RWPE2 (cell line): ENCODE measurements around the gene ADK.

ENCODE experiments used
- ATAC-seq: fragments of 200-7000 bp; cut with Tn5 transposase; 3 replicates; pipeline ENCODE4 v1.9.1; 2021; ENCODE audit warnings: low read depth
- DNase-seq: peaks from one replicate; pipeline ENCODE4 v3.0.0-alpha.2; 2020; ENCODE audit warnings: low spot score
- H3K27ac ChIP-seq: fragments of 450-650 bp; 2 replicates; pipeline ENCODE4 v1.5.1; 2017; ENCODE audit warnings: mild to moderate bottlenecking; ENCODE audit not compliant: poor library complexity, severe bottlenecking
- H3K27me3 ChIP-seq: fragments of 250-450 bp; sonication (Bioruptor Pico); 2 replicates; pipeline ENCODE4 v1.5.1; 2021; ENCODE audit warnings: mild to moderate bottlenecking, moderate library complexity; ENCODE audit not compliant: insufficient read depth, poor library complexity, severe bottlenecking
- H3K36me3 ChIP-seq: fragments of 250-450 bp; sonication (Bioruptor Pico); 2 replicates; pipeline ENCODE4 v1.5.1; 2020; ENCODE audit warnings: low read depth, mild to moderate bottlenecking, moderate library complexity
- H3K4me1 ChIP-seq: fragments of 250-450 bp; sonication (Bioruptor Pico); 2 replicates; pipeline ENCODE4 v1.5.1; 2021; ENCODE audit warnings: mild to moderate bottlenecking, moderate library complexity; ENCODE audit not compliant: insufficient read depth, poor library complexity, severe bottlenecking
- H3K4me3 ChIP-seq: fragments of 250-450 bp; sonication (Bioruptor Pico); 2 replicates; pipeline ENCODE4 v1.5.1; 2021; ENCODE audit warnings: mild to moderate bottlenecking, moderate library complexity; ENCODE audit not compliant: severe bottlenecking
- H3K9me3 ChIP-seq: fragments of 250-450 bp; sonication (Bioruptor Pico); 2 replicates; pipeline ENCODE4 v1.5.1; 2021; ENCODE audit warnings: mild to moderate bottlenecking, moderate library complexity; ENCODE audit not compliant: severe bottlenecking
- CTCF ChIP-seq: fragments of 450-650 bp; IDR thresholded peaks from one replicate; pipeline ENCODE4 v1.5.1; 2017; ENCODE audit warnings: mild to moderate bottlenecking, moderate library complexity; ENCODE audit not compliant: poor library complexity, severe bottlenecking

ADK gene

GRCh38 chr10:74335501-74335900 is 184.5 kb downstream of the ADK start:
- H3K36me3 ChIP-seq = peaks cover 15% of the 10 kb centered on the region
- no peaks in the 10 kb centered on the region for H3K9me3 ChIP-seq
- no peak for ATAC-seq
- H3K4me1 ChIP-seq = peaks cover 17% of the 10 kb centered on the region
- no peaks in the 10 kb centered on the region for H3K27me3 ChIP-seq
- no peak overlapping the region for H3K4me3 ChIP-seq
- H3K27ac ChIP-seq = peak overlapping the region; percentile 56
- TF ChIP-seq CTCF = no peak
- no peak for DNase-seq

GRCh38 chr10:74337330-74338016 is 186.5 kb downstream of the ADK start:
- Histone ChIP-seq H3K4me1 (peaks cover 17% of the 10 kb centered on the region), H3K27ac (peak overlapping the region; percentile 56), H3K4me3 (no peak overlapping the region), H3K9me3 (peaks cover 4% of the 10 kb centered on the region), H3K27me3 (no peaks in the 10 kb centered on the region), H3K36me3 (peaks cover 22% of the 10 kb centered on the region)
- no peak for TF ChIP-seq CTCF
- DNase-seq (no peak), ATAC-seq (peak; percentile 88)

- H3K27ac ChIP-seq = no peak overlapping the region
- H3K36me3 ChIP-seq = peaks cover 24% of the 10 kb centered on the region
- H3K4me1 ChIP-seq = no peaks in the 10 kb centered on the region
- ATAC-seq (no peak), DNase-seq (no peak)
- no peak for TF ChIP-seq CTCF
- H3K9me3 ChIP-seq = peaks cover 16% of the 10 kb centered on the region
- H3K27me3 ChIP-seq = no peaks in the 10 kb centered on the region
- H3K4me3 ChIP-seq = no peak overlapping the region
Observed at GRCh38 chr10:74342991-74343390, 192.0 kb downstream of the ADK start.

- no peak for ATAC-seq
- no peak for DNase-seq
Observed at GRCh38 chr10:74343804-74344203, 192.8 kb downstream of the ADK start.

More at GRCh38 chr10:74343804-74344203, 192.8 kb downstream of the ADK start:
- H3K36me3 ChIP-seq = peaks cover 24% of the 10 kb centered on the region
- H3K4me1 ChIP-seq = no peaks in the 10 kb centered on the region
- no peak overlapping the region for H3K4me3 ChIP-seq
- H3K9me3 ChIP-seq = peaks cover 16% of the 10 kb centered on the region
- H3K27ac ChIP-seq = no peak overlapping the region
- no peak for TF ChIP-seq CTCF
- H3K27me3 ChIP-seq = no peaks in the 10 kb centered on the region
